CD4-positive, alpha-beta T cell treated with Interleukin-4 for 1 hour (primary cell): ENCODE results near the gene PDE2A.
A peak's percentile ranks its signal among the peaks of the same experiment; 100 is the strongest.

Experiments used
- DNase-seq, 2 donors: peaks; one replicate each; pipeline ENCODE4 v3.0.0-alpha.2; 2020 to 2022

PDE2A gene

DNA sequence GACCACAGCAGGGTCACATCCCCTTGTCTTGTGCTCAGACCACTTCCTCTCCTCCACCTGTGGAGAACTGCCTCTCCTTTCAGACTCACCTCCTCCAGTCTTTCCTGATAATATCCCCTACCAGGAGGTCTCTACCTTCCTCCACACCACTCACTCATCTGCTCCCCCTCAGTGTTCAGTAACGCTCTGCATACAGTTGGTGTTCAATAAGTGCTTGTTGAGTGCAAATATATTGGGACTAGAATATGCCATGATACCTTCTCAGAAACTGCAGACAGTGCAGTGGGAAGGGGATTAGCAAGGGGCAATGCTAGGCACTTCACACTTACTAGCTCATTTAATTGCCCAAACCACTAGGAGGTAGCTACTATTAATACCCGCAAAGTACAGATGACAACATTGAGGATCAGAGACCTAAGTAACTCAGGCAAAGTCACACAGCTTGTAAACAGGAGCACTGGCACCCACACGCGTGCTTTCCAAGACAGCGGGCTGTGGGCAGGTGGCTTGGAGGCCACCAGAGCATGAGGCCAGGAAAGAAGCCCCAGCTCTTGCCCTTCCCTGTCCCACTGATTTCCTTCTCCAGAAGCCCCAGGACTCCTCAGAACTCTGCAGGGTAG lies 8.1 kb upstream of the PDE2A start:
- no peak for DNase-seq

DNA sequence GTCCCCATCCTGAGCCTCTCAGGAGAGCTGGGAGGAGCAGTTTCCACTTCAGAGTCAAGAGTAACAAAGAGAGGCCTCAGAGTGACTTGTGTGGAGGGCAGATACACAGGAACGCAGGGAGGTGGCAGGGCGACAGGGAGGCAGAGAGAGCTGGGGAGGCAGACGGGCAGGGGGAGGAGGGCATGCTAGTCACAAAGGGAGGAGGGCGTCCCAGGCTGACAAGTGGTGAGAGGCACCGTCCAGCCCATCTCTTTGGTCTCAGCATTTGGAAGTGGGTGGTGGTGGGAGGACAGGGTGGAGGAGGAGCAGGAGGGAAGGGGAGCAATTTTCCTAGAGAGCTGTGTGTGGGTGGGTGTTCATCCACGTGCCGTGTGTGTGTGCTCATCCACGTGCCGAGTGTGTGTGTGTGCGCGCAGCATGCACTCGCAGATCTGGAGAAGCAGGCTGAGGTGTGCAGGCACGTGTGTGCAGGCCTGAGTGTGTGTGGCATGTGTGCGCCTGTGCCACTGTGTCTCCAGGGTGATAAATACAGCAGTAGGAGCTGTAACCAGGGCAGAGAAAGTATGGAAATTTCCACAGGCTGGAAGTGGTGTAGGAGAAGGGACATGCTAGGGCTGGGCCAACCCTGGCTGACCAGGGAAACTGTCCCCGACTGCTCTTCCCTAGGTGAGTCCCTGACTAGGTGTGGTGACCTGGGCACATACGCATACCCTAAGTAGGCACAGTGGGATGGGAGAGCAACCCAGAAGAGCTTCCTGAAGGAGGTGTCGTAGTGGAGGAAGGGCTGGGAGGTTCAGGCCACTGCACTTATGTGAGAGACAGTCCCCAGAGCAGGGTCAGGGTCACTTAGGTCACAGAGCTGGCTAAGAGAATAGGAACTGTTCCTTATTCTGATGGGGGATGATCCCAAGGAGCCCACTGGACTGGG lies 7.3 kb upstream of the PDE2A start:
- DNase-seq: no peak

DNA sequence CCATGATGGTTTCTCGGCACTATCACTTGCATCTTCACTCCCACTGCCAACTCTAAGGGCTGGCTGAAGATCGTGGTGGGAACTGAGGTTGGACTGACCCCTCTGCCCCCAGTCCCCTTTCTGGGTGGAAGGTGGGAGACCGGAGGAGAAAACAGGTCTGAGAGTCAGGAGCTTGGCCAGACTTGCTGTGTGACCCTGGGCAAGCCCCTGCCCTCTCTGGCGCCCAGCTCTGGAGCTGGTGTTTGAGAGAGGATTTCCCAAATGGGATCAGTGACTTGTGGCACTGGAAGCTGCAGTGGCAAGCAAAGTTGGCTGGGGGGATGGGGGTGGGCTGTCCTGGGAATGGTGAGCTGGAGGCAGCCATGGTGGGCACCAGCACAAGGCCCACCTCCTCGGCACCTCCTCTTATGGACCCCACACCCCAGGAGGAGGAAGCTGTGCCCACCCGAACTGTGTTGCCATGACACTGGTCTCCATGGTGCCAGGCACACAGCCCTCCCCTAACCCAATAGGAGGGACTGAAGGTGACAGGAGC lies 6.5 kb upstream of the PDE2A start:
- DNase-seq: no peak

DNA sequence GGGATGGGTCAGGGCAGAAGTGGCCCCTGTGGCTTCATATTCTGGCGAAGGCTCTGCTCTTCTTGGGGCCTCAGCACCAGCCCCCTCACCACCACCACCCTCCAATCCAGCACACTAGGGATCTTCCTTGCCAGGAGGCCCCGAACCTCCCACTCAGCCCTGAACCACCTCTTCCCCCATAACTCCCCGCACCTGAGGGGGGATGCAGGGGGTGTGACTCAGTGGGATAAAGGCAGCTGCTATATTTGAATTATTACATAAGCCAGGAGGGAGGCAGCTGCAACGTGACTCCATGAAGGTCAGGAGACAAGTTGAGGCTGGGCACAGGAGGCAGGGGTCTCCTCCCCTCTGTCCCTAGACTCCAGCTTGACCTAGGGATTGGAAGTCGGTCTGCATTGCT lies 5.6 kb upstream of the PDE2A start:
- DNase-seq: no peak

DNA sequence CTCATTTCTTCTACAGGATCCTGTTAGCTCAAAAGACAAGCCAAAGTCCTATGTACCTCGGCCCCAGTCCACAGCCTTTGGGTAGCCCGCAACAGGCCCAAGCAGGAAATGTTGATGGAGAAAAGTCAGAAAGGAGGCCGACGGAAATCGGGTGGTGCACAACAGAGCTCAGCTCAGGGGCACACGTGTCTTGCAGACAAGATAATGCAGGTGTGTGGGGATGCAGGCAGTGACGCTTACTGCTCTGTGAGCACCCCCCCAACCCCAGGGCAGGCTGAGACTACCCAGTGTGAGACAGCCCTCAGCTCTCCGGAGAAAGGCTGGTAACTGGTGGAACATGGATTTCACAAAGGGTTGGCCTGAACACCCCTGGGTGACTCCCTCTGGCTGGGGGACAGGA lies 4.3 kb upstream of the PDE2A start:
- DNase-seq: no peak

DNA sequence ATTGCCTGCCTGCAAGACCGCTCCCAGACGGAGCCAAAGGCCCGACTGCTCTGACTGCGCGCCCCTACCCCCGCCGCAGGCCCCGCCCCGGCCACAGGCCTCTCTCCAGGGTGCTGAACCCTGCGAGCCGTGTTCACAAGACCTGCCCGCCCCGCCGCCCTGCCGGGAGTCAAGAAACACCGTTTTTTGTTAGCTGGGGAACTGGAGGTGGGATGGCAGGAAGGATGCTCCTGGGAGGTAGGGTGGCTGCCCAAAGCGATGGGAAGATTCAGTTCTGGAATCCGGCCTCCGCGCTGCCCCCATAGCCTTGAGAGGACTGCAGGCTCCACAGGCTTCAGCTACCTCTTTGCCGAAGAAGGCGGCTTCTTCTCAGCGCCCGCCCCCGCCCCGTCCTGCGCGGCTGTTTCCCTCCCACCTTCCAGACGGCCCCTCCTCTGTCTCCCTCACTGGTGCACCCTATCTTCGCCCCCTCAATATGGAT lies 2.7 kb upstream of the PDE2A start:
- peak; percentile 48 to 58 for DNase-seq

DNA sequence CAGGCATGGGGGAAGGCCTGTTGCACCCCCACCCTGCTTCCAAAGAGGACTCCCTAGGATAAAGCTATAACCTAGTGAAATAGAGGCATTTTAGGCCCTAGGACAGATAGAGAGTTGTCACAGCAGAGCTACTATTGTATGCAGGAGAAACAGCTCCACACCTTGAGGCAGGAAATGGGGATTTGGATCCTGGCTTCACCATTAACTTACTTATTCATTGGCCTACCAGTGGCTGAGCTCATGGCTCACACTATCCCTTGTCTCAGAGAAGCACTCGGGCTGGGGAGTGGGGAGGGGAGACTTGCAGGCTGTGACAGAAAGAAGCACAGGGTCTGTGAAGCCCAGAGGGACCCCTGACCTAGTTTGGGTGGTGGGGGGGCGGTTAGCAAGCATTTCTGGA lies 999 bp upstream of the PDE2A start:
- DNase-seq: no peak

DNA sequence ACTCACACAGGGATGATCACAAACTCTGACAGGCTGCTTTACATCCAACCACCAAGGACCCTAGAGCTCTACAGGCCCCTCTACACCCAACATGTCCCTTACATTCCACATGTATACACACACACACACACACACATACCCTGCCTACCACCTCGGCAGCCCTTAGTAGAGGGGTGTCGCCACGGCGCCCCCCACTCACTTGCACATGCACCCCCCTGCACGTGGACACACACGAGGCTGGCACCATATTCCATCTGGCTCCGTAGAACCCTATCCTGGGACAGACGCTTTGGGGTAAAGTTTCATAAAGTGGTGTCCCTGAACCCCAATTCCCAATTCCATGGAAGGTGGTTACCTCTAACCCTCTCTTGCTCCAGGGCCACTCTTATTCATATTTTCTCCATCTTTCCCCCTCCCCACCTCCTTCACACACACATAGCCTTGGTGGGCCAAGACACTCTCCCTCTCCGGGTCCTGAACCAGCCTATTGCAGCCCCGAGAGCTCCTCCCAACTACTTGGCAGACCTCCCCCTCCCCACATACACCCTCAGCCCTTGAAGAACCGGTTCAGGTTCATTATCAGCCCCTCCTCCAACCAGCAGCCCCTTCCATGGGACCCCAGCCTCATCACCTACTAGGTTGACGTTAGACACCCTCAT lies 809 bp downstream of the PDE2A start:
- no peak for DNase-seq

DNA sequence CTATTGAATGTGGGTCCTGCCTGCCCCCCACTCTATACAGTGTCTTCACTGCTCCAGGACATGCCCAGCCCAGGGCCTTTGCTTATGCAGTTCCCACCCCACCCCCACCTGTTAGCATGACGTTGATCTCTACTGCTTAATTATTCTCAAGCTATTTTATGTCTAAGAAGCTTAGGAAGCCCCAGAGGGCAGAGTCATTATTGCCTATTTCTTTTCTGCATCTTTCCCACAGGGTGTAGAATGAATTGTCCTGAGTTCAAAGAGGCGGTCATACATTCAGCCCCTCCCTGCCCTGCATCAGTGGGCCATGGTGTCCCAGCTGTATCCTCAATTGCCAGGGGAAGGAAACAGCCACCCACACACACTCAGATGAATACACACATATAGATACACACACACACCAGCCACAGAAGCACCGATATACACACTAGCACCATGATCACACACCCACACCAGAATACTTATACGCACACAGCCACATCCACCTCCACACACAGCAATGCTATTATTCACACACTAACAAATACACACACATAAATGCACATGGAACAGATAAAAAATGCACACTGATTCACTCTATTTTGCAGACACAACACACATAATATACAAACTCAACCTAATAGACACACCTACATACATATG lies 1.5 kb downstream of the PDE2A start:
- DNase-seq: no peak

DNA sequence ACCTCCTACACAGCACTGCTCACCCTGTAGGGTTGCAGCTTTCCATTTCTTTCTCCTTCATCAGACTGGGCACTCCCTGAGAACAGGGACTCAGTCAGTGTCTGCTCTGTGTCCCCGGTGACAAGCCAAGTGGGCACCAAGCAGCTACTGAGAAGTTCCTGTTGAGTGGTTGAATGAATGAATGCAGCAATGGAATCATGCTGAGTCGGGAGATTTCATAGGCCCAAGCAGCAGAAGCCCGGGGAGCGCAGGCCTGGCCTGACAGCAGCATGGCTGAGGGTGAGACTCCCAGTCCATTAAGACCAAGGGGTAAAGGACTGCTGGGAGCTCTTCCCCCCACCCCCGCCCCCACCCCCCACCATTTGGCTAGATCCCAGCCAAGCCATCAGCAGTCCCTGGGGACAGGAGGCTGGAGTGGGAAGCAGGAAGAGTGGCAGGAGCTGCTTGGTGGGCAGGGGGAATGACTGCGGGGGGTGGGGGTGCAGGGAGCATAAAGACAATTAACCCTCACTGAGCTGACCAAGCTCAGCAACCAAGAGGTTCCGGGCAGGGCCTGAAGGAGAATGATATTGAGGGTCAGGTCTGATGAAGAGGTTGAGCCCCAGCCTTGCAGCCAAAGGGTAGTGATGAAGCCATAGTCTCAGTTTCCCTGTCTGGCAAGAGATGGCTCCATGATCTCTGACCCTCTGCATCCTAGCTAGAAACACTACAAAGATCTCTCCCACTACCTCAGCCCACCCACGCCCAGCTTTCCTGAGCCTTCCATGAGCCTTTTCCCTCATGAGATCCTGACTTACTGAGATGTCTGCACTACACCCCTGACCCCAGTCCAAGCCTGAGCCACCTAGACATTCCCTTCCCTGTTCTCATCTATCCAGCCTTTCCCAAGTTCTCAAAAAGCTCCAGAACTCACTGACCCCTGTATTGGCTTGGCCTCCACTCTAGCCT lies 2.8 kb downstream of the PDE2A start:
- DNase-seq: no peak

DNA sequence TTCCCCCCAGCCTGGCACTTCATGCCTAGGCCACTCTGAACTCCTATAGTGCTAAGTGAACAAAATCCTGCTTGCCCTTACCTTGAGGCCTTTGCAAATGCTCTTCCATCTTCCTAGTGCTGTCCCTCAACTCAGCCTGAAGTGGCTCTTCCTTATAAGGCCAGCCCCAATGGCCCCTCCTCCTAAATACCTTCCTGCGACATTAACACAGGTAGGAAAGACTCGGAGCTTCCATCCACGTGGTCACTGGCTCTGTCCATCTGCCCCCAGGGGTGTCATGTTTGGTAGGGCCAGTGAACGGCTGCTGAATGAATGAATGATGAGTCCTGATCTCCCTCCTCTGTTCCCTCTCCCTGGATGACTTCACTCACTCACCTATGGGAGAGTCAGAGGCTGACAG lies 4.2 kb downstream of the PDE2A start:
- DNase-seq: no peak

DNA sequence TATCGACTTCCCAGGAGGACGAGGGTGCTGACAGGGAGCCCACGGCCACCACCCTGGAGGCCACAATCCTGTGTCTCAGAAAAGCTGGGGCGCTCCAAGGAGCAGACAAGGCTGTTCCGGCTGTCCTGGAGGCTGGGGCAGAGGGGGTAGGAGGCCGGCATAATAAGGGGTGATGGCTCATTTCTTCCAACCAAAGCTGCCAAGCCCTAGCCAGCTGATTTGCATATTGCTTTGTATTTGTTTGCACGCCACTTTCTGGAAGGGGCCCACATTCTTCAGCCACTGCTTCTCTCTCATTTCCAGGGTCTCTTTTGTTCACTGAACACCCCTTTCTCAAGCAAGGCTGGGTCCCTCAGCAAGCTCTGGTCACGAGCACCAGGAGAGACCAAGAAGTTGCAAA lies 4.7 kb downstream of the PDE2A start:
- no peak for DNase-seq

DNA sequence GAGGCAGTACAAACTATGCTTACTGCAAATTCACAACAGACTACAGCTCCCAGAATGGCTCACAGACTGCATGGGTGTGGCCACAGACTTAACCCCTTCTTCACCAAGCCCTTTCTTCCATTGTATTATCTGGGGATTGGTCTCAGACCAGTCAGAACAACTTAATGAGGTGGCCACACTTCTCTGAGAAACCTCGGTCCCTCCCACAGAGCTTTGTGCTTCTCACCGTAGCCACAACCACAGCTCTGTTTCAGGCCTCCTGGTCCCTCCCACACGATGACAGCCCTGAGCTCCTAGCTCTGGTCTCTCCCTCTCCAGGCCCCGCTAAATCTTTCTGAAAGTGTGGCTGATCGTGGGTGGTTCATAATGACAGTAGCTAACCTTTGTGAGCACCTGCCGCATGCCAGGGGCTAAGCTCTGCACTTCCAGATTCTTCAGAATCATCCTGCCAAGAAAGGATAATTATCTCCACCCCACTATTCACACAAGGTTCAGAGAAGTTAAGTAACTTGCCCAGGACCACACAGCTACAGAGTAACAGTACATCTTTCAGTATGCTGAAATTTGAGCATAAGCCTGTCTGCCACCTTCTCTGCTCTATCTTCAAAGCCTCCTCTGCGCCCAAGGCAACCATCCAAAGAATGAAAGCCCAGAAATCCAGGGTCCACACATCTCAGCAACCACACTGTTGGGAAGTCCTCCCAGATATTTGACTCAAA lies 5.4 kb downstream of the PDE2A start:
- DNase-seq: no peak

DNA sequence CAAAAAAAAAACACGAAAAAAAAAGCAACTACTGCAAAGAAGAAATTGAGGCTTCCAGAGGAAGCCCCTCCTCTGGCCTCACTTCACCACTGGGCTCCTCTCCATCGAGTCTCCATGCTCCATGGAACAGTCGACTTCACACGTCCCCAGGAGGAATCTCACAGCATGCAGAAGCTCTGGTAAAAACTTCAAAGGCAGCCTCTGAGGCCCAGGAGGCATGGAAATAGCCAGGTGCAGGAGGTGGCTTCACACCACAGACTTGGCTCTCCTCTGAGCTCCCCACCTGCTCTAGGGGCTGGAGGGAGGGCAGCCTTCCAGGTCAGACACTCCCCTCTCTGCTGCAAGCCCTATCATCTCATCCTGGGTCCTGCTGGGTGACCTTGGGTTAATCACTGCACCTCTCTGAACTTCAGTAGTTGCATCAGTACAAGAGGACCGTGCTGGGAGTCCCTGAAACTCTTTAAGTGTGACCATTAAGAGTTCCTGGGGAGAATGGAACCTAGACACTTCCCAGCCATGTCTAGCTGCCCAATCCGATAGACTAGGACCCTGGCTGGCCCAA lies 8.2 kb downstream of the PDE2A start:
- no peak for DNase-seq

DNA sequence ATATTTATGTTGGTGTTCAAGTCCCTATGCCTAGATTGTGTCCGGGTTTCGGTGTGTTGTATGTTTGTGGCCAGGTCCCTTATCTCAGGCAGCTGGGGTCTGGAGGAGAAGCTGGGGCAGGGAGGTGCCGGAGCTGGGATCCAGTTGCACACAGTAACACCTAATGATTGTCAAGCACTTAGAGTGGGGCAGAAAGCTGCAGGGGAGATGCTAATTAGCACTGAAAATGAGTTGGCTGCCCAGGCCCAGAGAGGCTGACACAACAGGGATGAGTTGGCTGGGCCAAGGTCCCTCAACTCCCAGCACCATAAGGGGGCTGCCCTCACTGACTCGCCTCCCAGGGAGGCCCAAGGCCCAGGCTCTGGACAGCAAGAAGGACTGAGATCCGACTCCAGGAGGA lies 12.2 kb downstream of the PDE2A start:
- DNase-seq: no peak

DNA sequence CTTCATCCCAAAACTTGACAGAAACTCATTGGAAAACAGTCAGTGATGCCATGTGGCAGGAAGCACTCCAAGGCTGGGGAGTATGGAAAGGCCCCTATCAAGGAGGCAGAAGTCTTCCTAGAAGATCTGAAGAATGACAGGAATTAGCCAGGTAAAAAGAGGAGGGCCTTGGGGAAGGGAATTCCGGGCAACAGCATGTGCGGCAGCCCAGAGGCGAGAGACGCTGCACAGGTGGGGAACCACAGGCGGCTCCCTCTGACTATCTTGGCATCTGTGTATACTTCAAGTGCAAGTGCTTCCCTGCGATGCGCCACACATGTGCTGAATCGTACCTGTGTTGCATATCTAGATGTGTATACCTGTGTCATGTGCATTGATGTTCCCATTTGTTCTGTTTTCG lies 12.7 kb downstream of the PDE2A start:
- DNase-seq: no peak

DNA sequence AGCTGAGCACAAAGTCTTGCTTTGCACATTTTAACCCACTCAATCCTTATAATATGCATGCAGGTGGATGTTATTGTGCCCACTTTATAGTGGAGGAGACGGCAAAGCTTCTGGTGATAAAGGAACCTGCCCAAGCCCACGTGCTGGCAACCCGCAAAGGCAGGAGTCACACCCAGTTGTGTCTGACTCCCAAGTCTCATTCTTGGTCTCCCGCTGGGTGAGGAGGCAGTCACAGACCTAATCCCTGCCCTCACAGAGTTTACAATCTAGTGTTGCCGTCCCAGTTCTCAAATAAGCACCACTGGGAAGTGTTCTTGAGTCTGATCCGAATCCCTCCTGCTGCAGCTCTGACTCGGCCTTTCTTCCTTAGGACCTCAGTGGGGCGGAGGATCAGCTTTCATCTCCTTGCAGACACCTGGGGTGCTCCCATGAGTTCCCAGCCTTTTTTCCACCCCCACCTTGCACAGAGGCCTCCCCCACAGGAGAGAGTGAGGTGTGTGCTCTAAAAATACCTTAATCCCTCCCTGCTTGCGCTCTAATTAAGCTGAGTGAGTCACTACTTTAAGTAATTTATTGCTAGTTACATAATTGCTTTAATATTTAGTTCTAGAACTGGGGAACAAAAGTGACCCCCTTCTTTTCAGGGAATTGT lies 15.1 kb downstream of the PDE2A start:
- no peak for DNase-seq

DNA sequence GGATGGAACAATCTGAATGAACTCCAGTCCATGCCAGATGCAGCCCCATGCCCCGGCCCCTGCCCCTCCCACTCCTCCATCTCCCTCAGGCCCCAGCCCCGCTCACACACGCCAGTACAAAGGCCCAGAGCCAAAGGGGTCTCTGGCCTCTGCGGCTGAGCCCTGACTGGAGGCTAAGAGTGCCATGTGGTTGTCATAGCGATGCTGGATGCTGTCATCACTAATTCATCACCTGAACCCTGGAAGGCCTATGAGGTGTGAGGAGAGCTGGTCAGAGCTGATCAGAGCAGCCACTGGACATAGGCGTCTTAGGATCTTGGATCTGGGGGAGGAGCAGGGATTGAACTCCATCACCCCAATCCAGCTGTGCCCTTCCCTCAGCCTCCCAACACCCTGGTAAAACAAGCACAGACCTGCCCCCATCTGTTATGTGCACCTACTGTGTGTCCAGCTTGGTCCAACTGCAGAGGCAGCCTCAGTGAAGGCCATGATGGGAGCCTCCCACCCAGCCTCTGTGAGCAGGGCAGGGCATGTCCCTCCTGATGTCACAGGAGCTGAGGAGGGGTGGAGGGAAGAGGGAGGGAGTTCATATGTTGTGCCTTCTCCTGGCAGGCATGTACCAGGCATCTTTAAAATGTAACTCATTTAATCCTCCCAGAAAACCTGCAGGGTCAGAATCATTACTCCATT lies 16.7 kb downstream of the PDE2A start:
- DNase-seq: no peak

DNA sequence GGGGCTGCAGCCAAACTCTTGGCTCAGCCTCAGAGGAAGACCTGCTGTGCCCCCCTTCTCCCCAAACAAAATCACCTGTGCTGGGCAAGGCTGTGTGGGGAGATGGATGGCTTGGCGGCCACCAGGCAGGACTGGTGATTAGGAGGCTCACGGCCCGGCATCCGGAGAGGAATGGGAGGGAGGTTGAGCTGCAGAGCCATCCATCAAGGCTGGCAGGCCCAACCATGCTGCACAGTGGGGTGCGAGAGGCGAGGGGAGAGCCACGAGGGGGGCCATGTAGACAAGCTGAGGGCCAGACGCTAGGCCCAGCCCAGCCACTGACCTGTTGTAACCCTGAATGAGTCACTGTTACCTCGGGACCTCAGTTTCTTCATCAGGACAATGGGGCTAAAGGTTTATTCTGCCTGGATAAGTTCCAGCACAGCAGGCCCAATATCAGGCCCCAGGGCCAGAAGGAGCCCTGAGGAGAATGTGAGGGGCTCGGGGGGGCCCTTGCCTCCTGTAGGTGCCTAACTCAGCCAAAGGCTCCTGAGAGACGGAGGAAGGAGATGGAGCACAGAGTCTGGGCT lies 18.2 kb downstream of the PDE2A start:
- no peak for DNase-seq
